Measurements from ENCODE around the gene TLE2. TPM values are rescaled to one million over a fixed set of nuclear protein-coding genes. Genes with fewer than 3 reads are reported as not detected.

The TLE2 gene
- total RNA-seq, 1 experiment from 2014 or later: 7.7 TPM

DNA sequence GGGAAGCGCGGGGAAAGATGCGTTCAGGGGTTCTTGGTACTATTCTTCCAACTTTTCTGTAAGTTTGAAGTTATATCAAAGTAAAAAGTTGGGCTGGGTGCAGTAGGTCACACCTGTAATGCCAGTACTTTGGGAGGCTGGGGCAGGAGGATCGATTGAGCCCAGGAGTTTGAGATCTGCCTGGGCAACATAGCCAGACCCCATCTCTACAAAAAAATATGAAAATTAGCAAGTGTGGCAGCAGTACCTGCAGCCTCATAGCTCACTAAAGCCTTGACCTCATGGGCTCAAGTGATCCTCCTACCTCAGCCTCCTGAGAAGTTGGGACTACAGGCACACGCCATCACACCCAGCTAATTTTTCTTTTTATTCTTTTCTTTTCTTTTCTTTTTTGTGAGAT lies 71.9 kb downstream of the TLE2 start:
- no TSS peak for BruUV-seq (replicated peaks)
- no peak for ATAC-seq
- Histone ChIP-seq H3F3A (ENCODE audit: low read length, unreplicated experiment) (peaks cover 3% of the 10 kb centered on the region), H3K9me3 (ENCODE audit: low read length) (no peaks in the 10 kb centered on the region), H3K9ac (ENCODE audit: low read length) (no peak overlapping the region), H3K36me3 (ENCODE audit: low read depth, low read length) (no peaks in the 10 kb centered on the region), H3K27me3 (ENCODE audit: low read length) (no peaks in the 10 kb centered on the region), H3K4me3 (ENCODE audit: low read length) (no peak overlapping the region), H3K79me2 (ENCODE audit: low read length) (no peaks in the 10 kb centered on the region), H3K4me1 (ENCODE audit: insufficient read depth, low read length) (peaks cover 9% of the 10 kb centered on the region; the same call in 1 of the 2 replicates), H3K27ac (ENCODE audit: low read length) (no peak overlapping the region), H2AFZ (ENCODE audit: low read length) (no peak overlapping the region), H3K4me2 (ENCODE audit: low read length) (no peak overlapping the region), H4K20me1 (ENCODE audit: low read length) (no peaks in the 10 kb centered on the region), H3K9me2 (replicated peaks; ENCODE audit: low read length) (no peaks in the 10 kb centered on the region)
- intact Hi-C loops (cut with micrococcal nuclease): loop anchor here (10.0 kb wide), 1 partner anchor 138 kb away; the partner anchor contains the start of gene GNA11
- CTCF ChIA-PET: no interaction called here
- POLR2A ChIA-PET (ENCODE audit: unreplicated experiment): no interaction called here
- TF ChIP-seq, protein P1, sequence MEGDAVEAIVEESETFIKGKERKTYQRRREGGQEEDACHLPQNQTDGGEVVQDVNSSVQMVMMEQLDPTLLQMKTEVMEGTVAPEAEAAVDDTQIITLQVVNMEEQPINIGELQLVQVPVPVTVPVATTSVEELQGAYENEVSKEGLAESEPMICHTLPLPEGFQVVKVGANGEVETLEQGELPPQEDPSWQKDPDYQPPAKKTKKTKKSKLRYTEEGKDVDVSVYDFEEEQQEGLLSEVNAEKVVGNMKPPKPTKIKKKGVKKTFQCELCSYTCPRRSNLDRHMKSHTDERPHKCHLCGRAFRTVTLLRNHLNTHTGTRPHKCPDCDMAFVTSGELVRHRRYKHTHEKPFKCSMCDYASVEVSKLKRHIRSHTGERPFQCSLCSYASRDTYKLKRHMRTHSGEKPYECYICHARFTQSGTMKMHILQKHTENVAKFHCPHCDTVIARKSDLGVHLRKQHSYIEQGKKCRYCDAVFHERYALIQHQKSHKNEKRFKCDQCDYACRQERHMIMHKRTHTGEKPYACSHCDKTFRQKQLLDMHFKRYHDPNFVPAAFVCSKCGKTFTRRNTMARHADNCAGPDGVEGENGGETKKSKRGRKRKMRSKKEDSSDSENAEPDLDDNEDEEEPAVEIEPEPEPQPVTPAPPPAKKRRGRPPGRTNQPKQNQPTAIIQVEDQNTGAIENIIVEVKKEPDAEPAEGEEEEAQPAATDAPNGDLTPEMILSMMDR (conservative IDR thresholded peaks at IDR 0.05; ENCODE audit: low read depth, low read length): no peak
- TF ChIP-seq EZH2 (IDR thresholded peaks at IDR 0.05; ENCODE audit: low read length, unreplicated experiment) (no peak), EZH2phosphoT487 (IDR thresholded peaks at IDR 0.05; ENCODE audit: borderline replicate concordance, low read length) (no peak)
- no peak for DNase-seq

- Histone ChIP-seq H3K9me3 (ENCODE audit: low read length) (no peaks in the 10 kb centered on the region), H3K27me3 (ENCODE audit: low read length) (no peaks in the 10 kb centered on the region), H3F3A (ENCODE audit: low read length, unreplicated experiment) (peaks cover 3% of the 10 kb centered on the region), H3K27ac (ENCODE audit: low read length) (peak overlapping the region; percentile 86), H3K4me3 (ENCODE audit: low read length) (peak overlapping the region; percentile 69), H3K36me3 (ENCODE audit: low read depth, low read length) (no peaks in the 10 kb centered on the region), H3K4me2 (ENCODE audit: low read length) (peak overlapping the region; percentile 91), H3K9ac (ENCODE audit: low read length) (peak overlapping the region; percentile 58), H4K20me1 (ENCODE audit: low read length) (no peaks in the 10 kb centered on the region), H2AFZ (ENCODE audit: low read length) (peak overlapping the region; percentile 75), H3K4me1 (ENCODE audit: insufficient read depth, low read length) (peaks cover 14% of the 10 kb centered on the region; the same call in 1 of the 2 replicates), H3K79me2 (ENCODE audit: low read length) (peaks cover 17% of the 10 kb centered on the region), H3K9me2 (replicated peaks; ENCODE audit: low read length) (no peaks in the 10 kb centered on the region)
- ChIA-PET CTCF (interaction anchor here (0.5 to 1.2 kb wide), 2 partner anchors 24 to 83 kb away, joined by 3 read pairs; partner anchors contain the start of gene TLE6), POLR2A (ENCODE audit: unreplicated experiment) (no interaction called here)
- no peak for TF ChIP-seq EZH2phosphoT487 (IDR thresholded peaks at IDR 0.05; ENCODE audit: borderline replicate concordance, low read length)
- TF ChIP-seq, protein P1 (conservative IDR thresholded peaks at IDR 0.05; ENCODE audit: low read depth, low read length): no peak
- TF ChIP-seq EZH2 (IDR thresholded peaks at IDR 0.05; ENCODE audit: low read length, unreplicated experiment): no peak
- intact Hi-C loops (cut with micrococcal nuclease): loop anchor here (5.0 to 10.0 kb wide), 2 partner anchors 142 to 174 kb away; partner anchors contain the start of gene GNA11
- DNase-seq: peak; percentile 89
- ATAC-seq: peak; percentile 58
- BruUV-seq (replicated peaks): no TSS peak
These were observed 76.1 kb downstream of the TLE2 start for GRCh38 chr19:2952953-2953481.
